MM.1S (cell line): Measurements from ENCODE around the gene RBFOX2.

ENCODE experiments used
- DNase-seq: peaks from one replicate; pipeline ENCODE4 v3.0.0-alpha.2; 2015
- H2AFZ ChIP-seq: fragments of 300-600 bp; sonication (generic); 2 replicates; pipeline ENCODE4 v1.6.0; 2016; ENCODE audit warnings: antibody characterized with exemption, low read length
- H3F3A ChIP-seq: fragments of 300-600 bp; sonication (generic); 2 replicates; pipeline ENCODE4 v1.6.1; 2016; ENCODE audit warnings: mild to moderate bottlenecking, antibody characterized with exemption, low read length, moderate library complexity, mixed read lengths; ENCODE audit not compliant: insufficient read depth
- H3K27ac ChIP-seq: fragments of 300-600 bp; sonication (generic); 2 replicates; pipeline ENCODE4 v1.5.1; 2016; ENCODE audit warnings: mild to moderate bottlenecking, low read length
- H3K27me3 ChIP-seq: fragments of 300-600 bp; sonication (generic); replicated peaks from 2 replicates; pipeline ENCODE4 v1.6.0; 2016; ENCODE audit warnings: low read length; ENCODE audit not compliant: insufficient read depth
- H3K36me3 ChIP-seq: fragments of 300-600 bp; sonication (generic); replicated peaks from 2 replicates; pipeline ENCODE4 v1.6.1; 2016; ENCODE audit warnings: mild to moderate bottlenecking, low read length, mixed read lengths; ENCODE audit not compliant: insufficient read depth
- H3K4me1 ChIP-seq: fragments of 300-600 bp; sonication (generic); 2 replicates; pipeline ENCODE4 v1.6.1; 2016; ENCODE audit warnings: low read length, mixed read lengths
- H3K4me2 ChIP-seq: fragments of 300-600 bp; sonication (generic); 2 replicates; pipeline ENCODE4 v1.6.0; 2016; ENCODE audit warnings: low read depth, low read length
- H3K4me3 ChIP-seq: fragments of 300-600 bp; sonication (generic); 2 replicates; pipeline ENCODE4 v1.5.1; 2016; ENCODE audit warnings: low read length, mixed read lengths
- H3K79me2 ChIP-seq: fragments of 300-600 bp; sonication (generic); 2 replicates; pipeline ENCODE4 v1.6.1; 2016; ENCODE audit warnings: mixed run types, low read length, mixed read lengths
- H3K9ac ChIP-seq: fragments of 300-600 bp; sonication (generic); 2 replicates; pipeline ENCODE4 v1.6.1; 2016; ENCODE audit warnings: low read length, mixed read lengths
- H3K9me2 ChIP-seq: fragments of 300-600 bp; sonication (generic); replicated peaks from 2 replicates; pipeline ENCODE4 v1.6.1; 2016; ENCODE audit warnings: mild to moderate bottlenecking, low read length, mixed read lengths; ENCODE audit not compliant: insufficient read depth
- H3K9me3 ChIP-seq: fragments of 300-600 bp; sonication (generic); replicated peaks from 2 replicates; pipeline ENCODE4 v1.6.1; 2016; ENCODE audit warnings: mild to moderate bottlenecking, low read length, mixed read lengths; ENCODE audit not compliant: insufficient read depth
- H4K20me1 ChIP-seq: fragments of 300-600 bp; sonication (generic); 2 replicates; pipeline ENCODE4 v1.6.1; 2016; ENCODE audit warnings: mild to moderate bottlenecking, low read length, moderate library complexity, mixed read lengths; ENCODE audit not compliant: insufficient read depth
- EZH2 ChIP-seq: fragments of 300-600 bp; sonication (generic); optimal IDR thresholded peaks from 2 replicates; pipeline ENCODE3; 2017; ENCODE audit warnings: low read depth, mild to moderate bottlenecking, antibody characterized with exemption, low read length, mixed read lengths
- EZH2phosphoT487 ChIP-seq: fragments of 300-600 bp; sonication (generic); IDR thresholded peaks from 2 replicates; pipeline ENCODE4 v1.6.1; 2018; ENCODE audit warnings: antibody characterized with exemption, low read length
- TF ChIP-seq, protein P1 (sequence below): fragments of 300-600 bp; sonication (generic); IDR thresholded peaks from 2 replicates; pipeline ENCODE4 v1.5.1; 2016; ENCODE audit warnings: antibody characterized with exemption, low read length, mixed read lengths

Gene RBFOX2

DNA sequence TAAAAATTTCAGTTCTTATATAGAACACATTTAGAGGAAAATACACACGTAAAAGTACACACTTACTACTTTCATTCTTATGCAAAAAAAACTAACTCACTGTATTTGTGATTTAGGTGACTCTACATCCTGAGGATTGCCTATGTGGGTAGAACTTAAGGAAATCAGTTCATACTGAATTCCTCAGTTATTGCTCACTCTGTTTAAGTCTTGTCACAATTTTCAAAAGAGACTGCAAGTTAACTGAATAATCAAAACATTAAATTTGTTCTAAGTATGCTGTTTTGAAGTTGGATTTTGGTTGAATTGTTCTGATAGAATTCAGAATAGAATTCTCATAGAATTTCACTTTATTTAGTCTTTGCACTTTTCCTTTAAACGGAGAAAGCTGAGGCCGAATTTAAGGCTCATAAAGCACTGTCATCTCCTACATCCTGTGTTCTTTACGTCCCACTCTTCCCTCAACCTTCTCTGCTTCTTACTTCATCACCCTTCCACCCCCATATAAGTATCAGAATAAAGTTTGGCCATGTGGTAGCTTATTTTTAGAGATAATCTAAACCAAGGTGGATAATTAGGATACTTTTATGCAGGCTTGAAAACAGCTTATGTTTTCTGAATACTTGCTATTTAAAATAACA lies 251.2 kb downstream of the RBFOX2 start:
- Histone ChIP-seq H3K9ac (no peak overlapping the region), H3K27me3 (no peaks in the 10 kb centered on the region), H3K36me3 (peaks cover 4% of the 10 kb centered on the region; the same call in 1 of the 2 replicates), H3F3A (no peaks in the 10 kb centered on the region), H3K9me2 (no peaks in the 10 kb centered on the region), H4K20me1 (no peaks in the 10 kb centered on the region), H2AFZ (no peak overlapping the region), H3K79me2 (no peaks in the 10 kb centered on the region), H3K9me3 (no peaks in the 10 kb centered on the region), H3K4me1 (no peaks in the 10 kb centered on the region), H3K27ac (no peak overlapping the region), H3K4me3 (no peak overlapping the region), H3K4me2 (no peak overlapping the region)
- no peak for TF ChIP-seq EZH2
- TF ChIP-seq, protein P1, sequence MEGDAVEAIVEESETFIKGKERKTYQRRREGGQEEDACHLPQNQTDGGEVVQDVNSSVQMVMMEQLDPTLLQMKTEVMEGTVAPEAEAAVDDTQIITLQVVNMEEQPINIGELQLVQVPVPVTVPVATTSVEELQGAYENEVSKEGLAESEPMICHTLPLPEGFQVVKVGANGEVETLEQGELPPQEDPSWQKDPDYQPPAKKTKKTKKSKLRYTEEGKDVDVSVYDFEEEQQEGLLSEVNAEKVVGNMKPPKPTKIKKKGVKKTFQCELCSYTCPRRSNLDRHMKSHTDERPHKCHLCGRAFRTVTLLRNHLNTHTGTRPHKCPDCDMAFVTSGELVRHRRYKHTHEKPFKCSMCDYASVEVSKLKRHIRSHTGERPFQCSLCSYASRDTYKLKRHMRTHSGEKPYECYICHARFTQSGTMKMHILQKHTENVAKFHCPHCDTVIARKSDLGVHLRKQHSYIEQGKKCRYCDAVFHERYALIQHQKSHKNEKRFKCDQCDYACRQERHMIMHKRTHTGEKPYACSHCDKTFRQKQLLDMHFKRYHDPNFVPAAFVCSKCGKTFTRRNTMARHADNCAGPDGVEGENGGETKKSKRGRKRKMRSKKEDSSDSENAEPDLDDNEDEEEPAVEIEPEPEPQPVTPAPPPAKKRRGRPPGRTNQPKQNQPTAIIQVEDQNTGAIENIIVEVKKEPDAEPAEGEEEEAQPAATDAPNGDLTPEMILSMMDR: no peak
- TF ChIP-seq EZH2phosphoT487: no peak
- DNase-seq: no peak

DNA sequence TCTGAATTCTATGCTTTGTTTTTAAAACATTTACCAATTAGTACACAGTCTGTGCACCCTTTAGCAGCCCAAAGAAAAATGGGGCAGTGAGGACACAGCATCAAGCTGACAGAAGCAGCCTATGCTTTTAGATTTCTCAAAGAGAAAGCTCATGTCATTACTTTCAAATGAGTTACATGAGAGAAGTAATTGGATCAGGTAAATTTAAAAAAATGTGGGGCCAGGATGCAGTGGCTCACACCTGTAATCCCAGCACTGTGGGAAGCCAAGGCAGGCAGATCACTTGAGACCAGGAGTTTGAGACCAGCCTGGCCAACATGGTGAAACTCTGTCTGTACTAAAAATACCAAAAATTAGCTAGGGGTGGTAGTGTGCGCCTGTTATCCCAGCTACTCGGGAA lies 253.3 kb downstream of the RBFOX2 start:
- H3K79me2 ChIP-seq: no peaks in the 10 kb centered on the region
- no peaks in the 10 kb centered on the region for H3F3A ChIP-seq
- no peaks in the 10 kb centered on the region for H3K36me3 ChIP-seq
- no peaks in the 10 kb centered on the region for H3K9me2 ChIP-seq
- no peaks in the 10 kb centered on the region for H3K9me3 ChIP-seq
- no peak overlapping the region for H3K4me2 ChIP-seq
- H3K27ac ChIP-seq: no peak overlapping the region
- no peak overlapping the region for H2AFZ ChIP-seq
- no peak for DNase-seq
- no peaks in the 10 kb centered on the region for H3K27me3 ChIP-seq
- no peaks in the 10 kb centered on the region for H4K20me1 ChIP-seq
- H3K9ac ChIP-seq: no peak overlapping the region
- no peak overlapping the region for H3K4me3 ChIP-seq
- H3K4me1 ChIP-seq: no peaks in the 10 kb centered on the region
- no peak for TF ChIP-seq EZH2
- TF ChIP-seq EZH2phosphoT487: no peak
- TF ChIP-seq, protein P1: no peak

DNA sequence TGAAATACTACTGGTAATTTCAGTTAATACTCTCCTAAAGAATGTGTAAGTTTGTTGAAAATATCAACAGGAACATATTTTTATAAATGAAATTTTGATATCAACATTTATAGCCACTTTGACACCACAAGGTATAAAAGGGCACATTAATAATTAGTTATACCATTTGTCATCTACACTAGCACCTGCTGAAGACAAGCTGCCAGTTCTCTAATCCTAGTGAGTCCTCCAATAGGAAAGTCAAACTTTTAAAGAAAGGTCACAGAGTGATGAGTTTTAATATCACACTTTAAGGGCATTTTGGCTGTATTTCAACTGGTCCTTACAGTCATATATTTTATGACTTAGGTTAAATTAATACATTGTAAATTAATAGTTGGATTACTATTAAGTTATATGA lies 258.6 kb downstream of the RBFOX2 start:
- Histone ChIP-seq H3K9me2 (no peaks in the 10 kb centered on the region), H3K4me2 (no peak overlapping the region), H2AFZ (no peak overlapping the region), H3K4me3 (no peak overlapping the region), H3F3A (no peaks in the 10 kb centered on the region), H3K36me3 (no peaks in the 10 kb centered on the region), H3K79me2 (no peaks in the 10 kb centered on the region), H3K27ac (no peak overlapping the region), H4K20me1 (no peaks in the 10 kb centered on the region), H3K9ac (no peak overlapping the region), H3K4me1 (no peaks in the 10 kb centered on the region), H3K9me3 (no peaks in the 10 kb centered on the region), H3K27me3 (no peaks in the 10 kb centered on the region)
- no peak for DNase-seq
- TF ChIP-seq EZH2phosphoT487 (no peak), EZH2 (no peak)
- TF ChIP-seq, protein P1: no peak
